Right ventricle myocardium inferior (tissue), 1 donor: Measurements from ENCODE around the gene KCMF1. TPM values are rescaled to one million over a fixed set of nuclear protein-coding genes. Genes with fewer than 3 reads are reported as not detected.

ENCODE experiments used
- ATAC-seq: fragments of 200-7000 bp; cut with Tn5 transposase; one replicate; pipeline ENCODE4 v1.9.1; 2020; ENCODE audit warnings: mild to moderate bottlenecking, moderate library complexity
- DNase-seq: peaks from one replicate; pipeline ENCODE4 v3.0.0; 2021; ENCODE audit errors: missing footprints
- intact Hi-C: fragments of 100-400 bp; cut with DNase I; formaldehyde crosslinking; loops from one replicate; pipeline ENCODE4 v1.11.0; 2022
- total RNA-seq: library from RNA; stranded (reverse); fragmentation: NEBNext Ultra II Directional; extraction: Animal tissue kit (Norgen Biotek cat#: 25700); gene quantifications from one replicate; pipeline ENCODE4 v1.2.1, GENCODE V29; 2021
- donor health status: DM: no; HTN: yes; CAD: no; lungs with severe emphysema.

The KCMF1 gene
- total RNA-seq, 1 donor from 2014 or later, result 87.5 TPM

DNA sequence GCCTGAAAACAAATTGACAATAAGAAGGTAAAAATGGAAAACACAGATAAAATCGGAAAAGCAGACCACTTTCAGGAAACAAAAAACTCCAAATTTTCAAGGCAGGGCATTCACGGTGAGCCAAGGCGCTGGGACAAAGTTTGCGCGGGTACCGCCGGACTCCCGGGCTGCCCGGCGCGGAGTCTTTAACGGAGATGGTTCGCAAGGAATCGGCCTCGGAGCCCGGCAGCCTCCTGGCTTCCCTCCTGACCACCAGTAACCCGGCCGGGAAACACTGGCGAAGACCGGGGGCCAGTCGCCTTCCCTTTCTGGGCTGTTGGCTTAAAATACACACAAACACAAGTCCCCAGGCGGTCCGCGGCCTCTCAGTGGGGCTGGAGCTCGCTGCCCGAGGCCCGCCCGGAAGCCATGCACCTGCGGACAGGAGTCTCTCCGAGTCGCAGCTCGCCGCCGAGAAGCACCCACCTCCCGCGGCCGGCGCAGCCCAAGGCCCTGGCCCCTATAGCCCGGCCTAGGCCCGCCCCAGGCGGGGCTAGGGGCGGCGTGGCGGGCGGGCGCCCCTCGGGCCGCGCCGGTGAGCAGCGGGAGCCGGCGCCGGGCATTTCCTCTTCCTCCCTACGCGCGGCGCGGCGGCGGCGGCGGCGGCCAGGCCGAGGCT lies 622 bp upstream of the KCMF1 start:
- ATAC-seq (peak; percentile 73), DNase-seq (peak; percentile 88)
- intact Hi-C loops, result loop anchor here (5.0 kb wide), 1 partner anchor 43 kb away; no protein-coding TSS in a partner anchor

DNA sequence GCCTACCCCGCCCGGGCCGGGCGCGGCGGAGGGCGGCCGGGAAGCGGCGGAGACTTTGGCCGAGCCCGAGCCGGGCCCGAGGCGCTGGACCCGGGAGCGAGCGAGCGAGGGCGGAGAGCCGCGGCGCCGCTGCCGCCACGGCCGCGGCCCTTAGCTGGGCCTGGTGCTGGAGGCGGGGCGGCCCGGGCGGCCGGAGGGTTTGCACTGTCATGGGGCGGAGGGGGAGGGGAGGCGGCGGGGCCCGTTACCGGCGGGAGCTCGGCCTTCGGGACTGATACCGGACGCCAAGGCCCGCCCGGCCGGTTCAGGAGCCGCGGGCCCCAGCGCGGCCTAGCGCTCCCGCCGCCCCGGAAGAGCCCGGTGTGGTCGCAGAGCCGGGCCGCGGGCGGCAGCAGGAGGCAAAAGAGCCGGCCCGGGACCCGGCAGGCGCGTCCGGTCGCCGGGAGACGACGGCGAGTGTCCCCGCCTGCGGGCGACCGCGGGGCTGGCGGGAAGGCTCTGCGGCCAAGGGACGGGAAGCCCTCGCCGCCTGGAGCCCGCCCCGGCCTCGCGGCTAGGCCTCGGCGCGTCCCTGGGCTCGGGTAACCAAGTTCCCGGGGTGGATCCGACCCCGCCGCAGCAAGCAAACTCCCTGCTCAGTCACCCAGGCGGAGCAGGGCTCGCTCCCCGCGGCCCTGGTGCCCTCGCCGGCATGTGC lies 697 bp downstream of the KCMF1 start:
- peak; percentile 47 for ATAC-seq
- intact Hi-C loops, result loop anchor here (2.0 to 5.0 kb wide), 2 partner anchors 43 to 44 kb away; no protein-coding TSS in a partner anchor
- DNase-seq, result peak; percentile 88

GRCh38 chr2:84972207-84972783 lies 1.3 kb downstream of the KCMF1 start:
- ATAC-seq (no peak), DNase-seq (no peak)
- intact Hi-C loops, result loop anchor here (2.0 to 5.0 kb wide), 2 partner anchors 43 to 45 kb away; no protein-coding TSS in a partner anchor

DNA sequence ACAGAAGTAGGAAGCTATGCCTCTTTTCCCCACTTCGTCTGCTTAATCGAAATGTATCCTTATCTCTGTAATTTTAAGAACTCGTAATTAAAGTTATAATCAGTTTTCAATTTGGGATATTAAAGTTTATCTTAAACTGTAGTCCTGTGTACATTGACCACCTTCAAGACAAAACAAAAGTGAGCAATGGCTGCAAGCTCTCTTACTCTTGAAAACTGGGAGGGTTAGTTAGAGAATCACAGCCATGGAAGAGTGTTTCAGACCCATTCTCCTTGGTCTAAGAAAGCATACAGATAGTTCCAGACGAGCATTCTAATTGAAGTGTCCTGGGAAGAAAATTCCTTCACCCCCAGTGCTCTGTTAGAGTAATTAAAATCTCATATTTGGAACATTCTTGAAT lies 2.0 kb downstream of the KCMF1 start:
- DNase-seq (no peak), ATAC-seq (no peak)
- intact Hi-C loops, result loop anchor here (2.0 to 5.0 kb wide), 2 partner anchors 42 to 46 kb away; no protein-coding TSS in a partner anchor

GRCh38 chr2:84980263-84980983 lies 9.5 kb downstream of the KCMF1 start:
- intact Hi-C loops, result no loop called here
- DNase-seq, result no peak
- no peak for ATAC-seq

DNA sequence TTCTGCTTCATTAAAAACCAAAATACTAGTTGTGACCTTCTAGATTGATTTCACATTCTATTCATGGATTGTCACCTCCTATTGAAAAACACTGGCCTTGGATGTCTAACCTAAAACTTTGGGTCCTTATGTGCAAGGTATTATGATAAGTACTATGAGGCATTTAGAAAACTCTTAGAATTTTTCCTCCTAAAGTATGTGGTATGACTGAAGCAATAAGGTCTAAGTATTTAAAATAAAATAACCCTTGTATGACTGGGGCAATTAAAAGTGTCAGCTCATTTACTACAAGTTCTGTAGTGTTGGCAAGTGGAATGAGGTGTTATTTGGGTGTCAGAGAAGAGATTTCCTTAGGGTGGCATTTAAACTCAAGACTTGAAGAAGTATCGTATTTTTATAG lies 15.1 kb downstream of the KCMF1 start:
- no peak for ATAC-seq
- DNase-seq, result no peak
- intact Hi-C loops, result no loop called here

DNA sequence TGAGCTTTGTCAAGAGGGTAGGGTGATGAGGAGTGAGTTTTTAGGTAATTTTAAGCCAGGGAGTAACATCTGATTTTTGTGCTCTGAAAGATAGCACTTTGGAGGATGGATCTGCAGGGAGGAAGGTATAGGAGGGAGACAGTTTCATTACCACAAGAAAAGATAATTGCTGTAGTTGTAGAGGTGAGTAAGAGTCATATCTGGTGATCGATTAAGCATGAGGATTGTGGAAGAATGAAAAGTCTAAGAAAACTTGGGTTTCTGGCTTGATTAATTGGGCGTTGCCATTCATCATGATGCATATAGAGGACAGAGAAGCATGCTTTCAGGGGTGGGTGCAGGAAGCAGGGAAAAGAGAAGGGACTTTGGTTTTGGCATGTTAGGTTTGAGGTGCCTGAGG lies 18.5 kb downstream of the KCMF1 start:
- ATAC-seq (no peak), DNase-seq (no peak)
- intact Hi-C loops, result no loop called here

- intact Hi-C loops, result no loop called here
- ATAC-seq, result no peak
- no peak for DNase-seq
Observed at GRCh38 chr2:84989927-84990326, 19.0 kb downstream of the KCMF1 start.

GRCh38 chr2:84991404-84992160 lies 20.6 kb downstream of the KCMF1 start:
- ATAC-seq (no peak), DNase-seq (no peak)
- intact Hi-C loops, result no loop called here

DNA sequence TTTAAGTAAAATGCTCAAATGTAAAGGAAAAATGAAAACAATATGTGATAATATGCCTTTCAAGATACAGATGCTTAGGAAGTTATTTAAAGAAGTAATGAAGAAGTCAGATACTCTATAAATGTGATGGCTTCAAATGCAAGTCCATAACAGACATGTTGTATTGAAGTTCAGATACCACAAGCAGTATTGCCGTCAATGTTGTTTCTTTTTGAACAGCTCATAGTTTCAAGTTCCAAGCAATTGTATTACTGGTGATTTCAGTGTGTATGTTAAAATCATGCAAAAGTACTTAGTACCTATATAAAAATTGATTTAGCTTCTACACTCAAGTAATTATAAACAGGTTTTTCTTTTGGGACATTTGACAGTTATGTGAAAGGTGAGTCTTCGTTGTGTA lies 24.9 kb downstream of the KCMF1 start:
- no peak for DNase-seq
- intact Hi-C loops, result no loop called here
- ATAC-seq, result no peak

GRCh38 chr2:84996909-84997308 lies 25.9 kb downstream of the KCMF1 start:
- ATAC-seq, result no peak
- intact Hi-C loops, result no loop called here

GRCh38 chr2:84999553-84999955 lies 28.6 kb downstream of the KCMF1 start:
- no peak for ATAC-seq
- intact Hi-C loops, result no loop called here
- no peak for DNase-seq

More at GRCh38 chr2:84996909-84997308, 25.9 kb downstream of the KCMF1 start:
- no peak for DNase-seq

- DNase-seq (no peak), ATAC-seq (no peak)
- intact Hi-C loops, result no loop called here
Observed at GRCh38 chr2:85001595-85001994, 30.6 kb downstream of the KCMF1 start.

DNA sequence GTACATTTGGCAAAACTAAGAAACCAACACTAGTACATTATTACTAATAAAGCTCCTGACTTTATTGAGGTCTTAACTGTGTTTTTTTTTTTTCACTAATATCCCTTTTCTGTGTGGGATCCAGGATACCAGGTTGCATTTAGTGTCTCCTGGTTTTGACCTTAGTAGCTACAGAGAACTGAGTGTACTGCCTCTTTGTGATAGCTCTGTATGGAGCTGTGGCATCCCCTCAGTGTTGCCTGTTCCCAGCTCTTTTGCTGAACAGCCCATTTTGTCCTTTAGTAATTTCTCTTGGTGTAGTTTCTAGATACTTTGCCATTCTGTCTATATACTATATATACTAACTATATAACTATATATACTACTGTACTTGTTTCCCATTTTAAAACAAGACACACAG lies 31.6 kb downstream of the KCMF1 start:
- intact Hi-C loops, result no loop called here
- DNase-seq, result no peak
- ATAC-seq, result peak; percentile 45

GRCh38 chr2:85008252-85008651 lies 37.3 kb downstream of the KCMF1 start:
- intact Hi-C loops, result no loop called here
- DNase-seq, result no peak
- ATAC-seq, result no peak

- no peak for DNase-seq
- intact Hi-C loops, result no loop called here
- ATAC-seq, result no peak
Observed at GRCh38 chr2:85009019-85009618, 38.2 kb downstream of the KCMF1 start.

GRCh38 chr2:85010404-85010803 lies 39.4 kb downstream of the KCMF1 start:
- intact Hi-C loops, result no loop called here
- DNase-seq (no peak), ATAC-seq (no peak)

DNA sequence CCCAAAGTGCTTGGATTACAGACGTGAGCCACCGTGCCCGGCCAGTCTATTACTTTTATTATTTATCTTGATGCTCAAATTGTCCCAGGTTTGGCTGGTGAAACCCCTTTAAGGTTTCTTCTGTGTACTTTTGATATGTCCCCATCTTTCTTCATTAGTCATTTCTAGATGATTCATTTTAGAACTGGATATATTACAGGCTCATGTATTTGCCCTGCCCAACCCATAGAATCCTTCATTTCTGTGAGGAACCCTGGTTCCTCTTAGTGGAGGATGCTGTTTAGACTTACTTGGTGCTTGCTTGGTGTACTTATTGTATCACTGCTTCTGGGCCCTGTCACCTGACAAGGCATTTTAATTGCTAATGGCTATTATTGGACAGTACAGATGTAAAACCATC lies 40.1 kb downstream of the KCMF1 start:
- DNase-seq (no peak), ATAC-seq (no peak)
- intact Hi-C loops, result no loop called here
